EH (cell line): ENCODE measurements around the gene CCL24.
A peak's percentile ranks its signal among the peaks of the same experiment; 100 is the strongest.
"Not testable (repeated sequence)": the region's sequence is repeated elsewhere in the genome, so short reads cannot be mapped to it uniquely, and the experiment has no call there.

ENCODE experiments used
- DNase-seq: peaks from one replicate; pipeline ENCODE4 v3.0.0-alpha.2; 2015; ENCODE audit warnings: low read depth

CCL24 gene

DNA sequence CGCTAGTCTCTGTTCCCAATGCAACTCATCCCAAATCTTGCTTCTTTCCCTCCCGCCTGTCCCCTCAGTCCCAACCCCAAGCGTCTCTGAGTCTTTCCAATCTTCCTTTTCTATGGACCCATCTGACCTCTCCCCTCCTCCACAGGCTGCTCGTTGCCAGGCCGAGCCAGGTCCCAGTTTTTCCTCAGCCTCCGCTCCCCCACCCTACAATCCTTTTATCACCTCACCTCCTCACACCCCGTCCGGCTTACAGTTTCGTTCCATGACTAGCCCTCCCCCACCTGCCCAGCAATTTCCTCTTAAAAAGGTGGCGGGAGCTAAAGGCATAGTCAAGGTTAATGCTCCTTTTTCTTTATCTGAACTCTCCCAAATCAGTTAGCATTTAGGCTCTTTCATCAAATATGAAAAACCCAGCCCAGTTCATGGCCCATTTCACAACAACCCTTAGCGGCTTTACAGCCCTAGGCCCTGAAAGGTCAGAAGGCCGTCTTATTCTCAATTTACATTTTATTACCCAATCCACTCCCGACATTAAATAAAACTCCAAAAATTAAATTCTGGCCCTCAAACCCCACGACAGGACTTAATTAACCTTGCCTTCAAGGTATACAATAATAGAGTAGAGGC lies 32.8 kb downstream of the CCL24 start:
- DNase-seq: not testable (repeated sequence)

GRCh38 chr7:75779516-75779915 lies 34.1 kb downstream of the CCL24 start:
- peak; percentile 35 for DNase-seq

DNA sequence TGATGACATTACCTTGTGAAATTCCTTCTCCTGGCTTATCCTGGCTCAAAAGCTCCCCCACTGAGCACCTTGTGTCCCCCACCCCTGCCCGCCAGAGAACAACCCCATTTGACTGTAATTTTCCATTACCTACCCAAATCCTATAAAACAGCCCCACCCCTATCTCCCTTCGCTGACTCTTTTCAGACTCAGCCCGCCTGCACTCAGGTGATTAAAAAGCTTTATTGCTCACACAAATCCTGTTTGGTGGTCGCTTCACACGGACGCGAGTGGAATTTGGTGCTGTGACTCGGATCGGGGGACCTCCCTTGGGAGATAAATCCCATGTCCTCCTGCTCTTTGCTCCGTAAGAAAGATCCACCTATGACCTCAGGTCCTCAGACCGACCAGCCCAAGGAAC lies 34.6 kb downstream of the CCL24 start:
- not testable (repeated sequence) for DNase-seq

DNA sequence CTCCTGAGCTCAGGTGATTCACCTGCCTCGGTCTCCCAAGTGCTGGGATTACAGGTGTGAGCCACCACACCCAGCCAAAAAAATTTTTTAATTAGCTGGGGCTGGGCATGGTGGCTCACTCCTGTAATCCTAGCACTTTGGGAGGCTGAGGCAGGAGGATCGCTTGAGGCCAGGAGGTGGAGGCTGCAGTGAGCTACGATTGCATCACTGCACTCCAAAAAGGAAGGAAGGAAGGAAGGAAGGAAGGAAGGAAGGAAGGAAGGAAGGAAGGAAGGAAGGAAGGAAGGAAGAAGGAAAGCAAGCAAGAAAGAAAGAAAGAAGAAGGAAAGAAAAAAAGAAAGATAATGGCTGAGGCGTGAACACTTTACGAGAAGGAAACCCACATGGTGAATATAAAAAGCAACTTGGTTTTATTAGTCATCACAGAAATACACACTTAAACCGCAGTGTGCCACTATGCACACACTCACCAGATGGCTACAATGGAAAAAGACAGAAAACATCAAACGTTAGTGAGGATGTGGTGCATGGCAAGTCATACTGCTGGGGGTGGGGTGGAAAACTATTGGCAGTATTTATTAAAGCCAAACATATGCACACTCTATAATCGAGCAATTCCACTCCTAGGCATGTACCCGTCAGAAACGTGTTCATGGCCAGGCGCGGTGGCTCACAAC lies 37.2 kb downstream of the CCL24 start:
- DNase-seq: peak; percentile 94

DNA sequence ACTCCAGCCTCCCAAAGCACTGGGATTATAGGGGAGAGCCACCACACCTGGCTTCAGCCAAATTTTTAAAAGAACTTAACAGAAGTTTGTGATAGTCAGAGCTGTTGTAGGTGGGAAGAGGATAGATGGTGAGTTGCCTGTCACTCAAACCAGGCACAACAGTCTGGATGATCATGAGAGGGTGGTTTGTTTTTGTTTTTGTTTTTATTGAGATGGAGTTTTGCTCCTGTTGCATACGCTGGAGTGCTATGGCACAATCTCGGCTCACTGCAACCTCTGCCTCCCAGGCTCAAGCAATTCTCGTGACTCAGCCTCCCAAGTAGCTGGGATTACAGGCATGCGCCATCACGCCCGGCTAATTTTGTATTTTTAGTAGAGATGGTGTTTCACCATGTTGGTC lies 39.6 kb downstream of the CCL24 start:
- peak; percentile 8 for DNase-seq

DNA sequence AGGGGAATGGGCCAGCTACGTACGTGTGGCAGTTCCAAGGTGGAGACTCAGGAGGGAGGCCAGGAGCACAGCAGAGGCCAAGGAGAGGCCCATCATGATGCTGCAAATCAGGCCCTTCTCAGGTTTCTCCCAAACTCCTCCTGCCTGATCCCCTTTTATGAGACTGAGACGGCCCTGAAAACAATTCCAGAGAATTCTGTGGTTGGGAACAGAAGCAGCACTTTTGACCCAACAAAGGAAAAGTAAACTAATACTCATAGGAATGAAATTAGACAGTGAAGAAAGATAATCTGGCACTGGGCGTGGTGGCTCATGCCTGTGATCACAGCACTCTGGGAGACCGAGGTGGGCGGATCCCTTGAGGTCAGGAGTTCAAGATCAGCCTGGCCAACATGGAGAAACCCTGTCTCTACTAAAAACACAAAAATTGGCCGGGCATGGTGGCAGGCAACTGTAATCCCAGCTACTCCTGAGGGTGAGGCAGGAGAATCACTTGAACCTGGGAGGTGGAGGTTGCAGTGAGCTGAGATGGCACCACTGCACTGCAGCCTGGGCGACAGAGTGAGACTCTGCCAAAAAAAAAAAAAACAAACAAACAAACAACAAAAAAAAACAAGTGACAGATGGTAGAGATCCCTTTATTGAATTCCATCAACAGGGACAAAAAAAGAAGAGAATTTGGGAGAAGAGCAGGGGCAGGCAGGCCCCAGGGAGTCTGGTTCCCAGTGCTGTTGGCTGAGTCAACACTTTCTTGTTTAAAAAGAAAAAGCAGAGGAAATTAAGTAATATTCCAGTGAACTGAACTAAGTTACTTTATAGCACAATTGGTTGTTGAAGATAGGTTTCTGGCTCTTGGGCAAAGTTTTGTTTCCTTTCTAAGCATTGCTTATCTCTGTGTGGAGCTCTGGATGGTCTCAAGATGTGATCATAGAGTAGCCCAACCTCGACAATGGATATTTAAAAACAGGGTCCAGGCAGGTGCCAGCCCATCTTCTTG lies 41.2 kb downstream of the CCL24 start, which contains the start of gene CCL26:
Gene CCL26 (minus strand): TSS at position 131 of the 997 bp plus-strand sequence. CDS start 35 bp downstream, at position 96.
- peak; percentile 97 for DNase-seq

GRCh38 chr7:75771224-75771623 lies 42.4 kb downstream of the CCL24 start:
- peak; percentile 91 for DNase-seq

DNA sequence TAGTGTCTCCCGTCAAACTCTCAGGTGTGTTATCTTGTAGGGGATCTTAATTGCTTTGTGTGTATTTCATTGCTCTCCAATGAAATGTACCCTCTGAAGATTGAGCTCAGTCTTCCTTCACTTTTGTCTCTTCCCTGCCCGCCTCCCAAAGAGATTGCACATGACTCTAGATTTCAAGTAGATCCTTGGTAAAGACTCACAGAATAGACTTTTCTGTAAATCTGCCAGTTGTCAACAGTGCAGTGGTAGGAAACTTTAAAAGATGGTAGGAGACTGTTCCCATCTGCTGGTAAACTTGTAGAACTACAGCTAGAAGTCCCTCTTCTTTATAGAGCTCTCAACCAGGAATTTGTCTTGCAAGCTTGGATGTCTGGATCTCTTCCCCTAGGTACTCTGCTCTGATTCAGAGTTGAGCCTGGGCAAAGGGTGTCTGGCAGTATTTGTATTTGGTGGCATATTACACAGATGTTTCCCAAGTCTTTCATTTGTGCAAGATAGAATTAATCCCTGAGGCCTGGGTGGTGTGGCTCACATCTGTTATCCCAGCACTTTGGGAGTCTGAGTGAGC lies 51.2 kb downstream of the CCL24 start:
- DNase-seq: peak; percentile 79

- not testable (repeated sequence) for DNase-seq
Observed at GRCh38 chr7:75761801-75762200, 51.8 kb downstream of the CCL24 start.
